ENCODE results near the gene AK9. TPM values are rescaled to one million over a fixed set of nuclear protein-coding genes. Genes with fewer than 3 reads are reported as not detected.
"Not testable (repeated sequence)": the region's sequence is repeated elsewhere in the genome, so short reads cannot be mapped to it uniquely, and the experiment has no call there.

Gene AK9
- total and polyA plus RNA-seq, 11 donors, result 6.6 to 17.0 (median 9.1) TPM

DNA sequence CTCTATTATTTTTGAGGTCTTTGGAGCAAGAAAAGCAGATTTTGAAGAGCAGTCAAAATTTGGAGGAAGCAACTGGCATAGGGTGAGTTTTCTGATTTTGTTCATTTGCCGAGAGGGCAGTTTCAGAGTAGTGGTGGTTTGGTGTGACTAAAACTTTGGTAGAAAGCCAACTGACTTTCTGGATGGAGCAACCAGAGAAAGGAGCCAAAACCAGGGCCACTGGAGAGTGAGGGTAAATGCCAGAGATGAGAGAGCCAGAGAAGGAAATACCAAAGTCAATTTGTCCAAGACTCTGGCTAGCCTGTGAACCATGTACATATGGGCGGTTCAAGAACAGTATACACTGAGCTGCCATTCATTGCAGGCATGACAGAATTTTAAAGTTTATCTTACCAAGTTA is 167.5 kb downstream of the AK9 start:
- ATAC-seq, result no peak
- no peak for DNase-seq
- WGBS, 4 donors, result 68 to 91% (median 81%) methylated on average over 2 of the region's 2 CpGs
- H3K4me1 ChIP-seq, result no peaks in the 10 kb centered on the region
- no peaks in the 10 kb centered on the region for H3K36me3 ChIP-seq
- TF ChIP-seq POLR2A (IDR thresholded peaks at IDR 0.05), result no peak
- TF ChIP-seq, protein P1, sequence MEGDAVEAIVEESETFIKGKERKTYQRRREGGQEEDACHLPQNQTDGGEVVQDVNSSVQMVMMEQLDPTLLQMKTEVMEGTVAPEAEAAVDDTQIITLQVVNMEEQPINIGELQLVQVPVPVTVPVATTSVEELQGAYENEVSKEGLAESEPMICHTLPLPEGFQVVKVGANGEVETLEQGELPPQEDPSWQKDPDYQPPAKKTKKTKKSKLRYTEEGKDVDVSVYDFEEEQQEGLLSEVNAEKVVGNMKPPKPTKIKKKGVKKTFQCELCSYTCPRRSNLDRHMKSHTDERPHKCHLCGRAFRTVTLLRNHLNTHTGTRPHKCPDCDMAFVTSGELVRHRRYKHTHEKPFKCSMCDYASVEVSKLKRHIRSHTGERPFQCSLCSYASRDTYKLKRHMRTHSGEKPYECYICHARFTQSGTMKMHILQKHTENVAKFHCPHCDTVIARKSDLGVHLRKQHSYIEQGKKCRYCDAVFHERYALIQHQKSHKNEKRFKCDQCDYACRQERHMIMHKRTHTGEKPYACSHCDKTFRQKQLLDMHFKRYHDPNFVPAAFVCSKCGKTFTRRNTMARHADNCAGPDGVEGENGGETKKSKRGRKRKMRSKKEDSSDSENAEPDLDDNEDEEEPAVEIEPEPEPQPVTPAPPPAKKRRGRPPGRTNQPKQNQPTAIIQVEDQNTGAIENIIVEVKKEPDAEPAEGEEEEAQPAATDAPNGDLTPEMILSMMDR (IDR thresholded peaks at IDR 0.05), result no peak
- no peak overlapping the region for H3K27ac ChIP-seq
- no peak overlapping the region for H3K4me3 ChIP-seq
- intact Hi-C loops (cut with DNase I), result loop anchor here in 5 of 10 donors (10.0 kb wide), 5 partner anchors 171 to 871 kb away; partner anchors contain the start of genes AK9 (in 1 of the 5) and FIG4 (in 1 of the 5)
- H3K27me3 ChIP-seq, result no peaks in the 10 kb centered on the region
- peaks cover 0 to 14% (median 5%) of the 10 kb centered on the region in 12 donors for H3K9me3 ChIP-seq

DNA sequence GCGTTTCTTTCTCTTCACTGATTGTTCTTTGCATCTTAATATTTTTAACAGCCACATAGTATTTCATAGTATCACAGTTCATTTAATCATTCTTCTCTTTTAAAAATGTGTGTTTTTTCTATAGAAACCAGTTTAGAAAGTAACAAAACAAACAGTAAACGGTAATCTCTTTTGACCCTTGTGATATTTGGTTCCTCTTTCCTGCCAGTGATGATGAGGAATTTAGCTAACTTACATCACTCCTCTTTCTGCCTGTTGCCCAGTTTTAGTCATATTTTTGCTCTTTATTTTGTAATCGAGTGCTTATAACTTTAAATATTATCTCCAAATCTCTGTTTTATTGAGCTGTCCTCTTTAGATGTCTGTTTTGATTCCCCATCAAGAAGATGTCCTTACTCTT is 169.9 kb downstream of the AK9 start:
- Histone ChIP-seq H3K27me3 (no peaks in the 10 kb centered on the region), H3K36me3 (no peaks in the 10 kb centered on the region), H3K9me3 (peaks cover 0 to 14% (median 5%) of the 10 kb centered on the region in 12 donors), H3K4me3 (no peak overlapping the region), H3K27ac (no peak overlapping the region), H3K4me1 (peaks cover 0 to 5% (median 0%) of the 10 kb centered on the region in 12 donors)
- 65 to 87% (median 75%) methylated on average over 3 of the region's 3 CpGs for WGBS, 4 donors
- TF ChIP-seq POLR2A (IDR thresholded peaks at IDR 0.05), result no peak
- TF ChIP-seq, protein P1 (IDR thresholded peaks at IDR 0.05), result no peak
- DNase-seq, result no peak
- ATAC-seq, result no peak
- intact Hi-C loops (cut with DNase I), result loop anchor here in 5 of 10 donors (10.0 kb wide), 5 partner anchors 174 to 874 kb away; partner anchors contain the start of genes AK9 (in 1 of the 5) and FIG4 (in 1 of the 5)

DNA sequence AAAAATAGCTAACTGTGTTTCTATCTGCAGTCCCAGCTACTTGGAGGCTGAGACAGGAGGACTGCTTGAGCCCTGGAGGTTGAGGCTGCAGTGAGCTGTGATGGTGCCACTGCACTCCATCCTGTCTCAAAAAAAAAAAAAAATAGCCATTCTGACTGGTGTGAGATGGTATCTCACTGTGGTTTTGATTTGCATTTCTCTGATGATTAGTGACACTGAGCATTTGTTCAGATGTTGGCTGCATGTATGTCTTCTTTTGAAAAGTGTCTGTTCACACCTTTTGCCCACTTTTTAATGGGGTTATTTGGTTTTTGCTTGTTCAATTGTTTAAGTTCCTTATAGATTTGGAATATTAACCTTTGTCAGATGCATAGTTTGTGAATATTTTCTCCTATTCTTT is 171.4 kb downstream of the AK9 start:
- not testable (repeated sequence) for H3K27me3 ChIP-seq
- intact Hi-C loops (cut with DNase I), result loop anchor here in 5 of 10 donors (10.0 kb wide), 5 partner anchors 175 to 875 kb away; partner anchors contain the start of genes AK9 (in 1 of the 5) and FIG4 (in 1 of the 5)
- peaks cover 0 to 14% (median 5%) of the 10 kb centered on the region in 12 donors for H3K9me3 ChIP-seq

DNA sequence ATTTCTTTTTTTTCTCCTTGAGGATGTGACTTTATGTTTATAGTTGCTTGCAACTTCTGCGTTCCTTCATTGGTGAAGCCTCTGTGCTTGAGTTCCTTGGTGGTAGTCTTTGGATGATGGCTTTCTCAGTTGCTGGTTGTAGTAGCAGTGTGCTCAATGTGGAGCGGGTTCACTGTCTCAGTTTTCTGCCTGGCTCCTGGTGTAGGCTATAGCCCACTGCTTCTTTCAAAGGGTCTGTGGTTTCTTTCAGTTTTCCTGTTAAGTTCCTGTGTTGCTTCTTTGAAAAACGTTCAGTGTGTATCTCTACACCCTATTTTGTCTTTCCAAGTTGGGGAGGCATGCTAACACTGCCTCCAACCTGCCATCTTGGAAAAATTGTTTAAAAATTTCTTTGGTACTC is 174.1 kb downstream of the AK9 start:
- WGBS, 4 donors, result 43 to 78% (median 70%) methylated on average over 2 to 3 of the region's 3 CpGs
- no peak for ATAC-seq
- intact Hi-C loops (cut with DNase I), result no loop called here

More for the DNA sequence above, 171.4 kb downstream of the AK9 start:
- ATAC-seq, H3K36me3 ChIP-seq, H3K27ac ChIP-seq, H3K4me3 ChIP-seq, DNase-seq, H3K4me1 ChIP-seq: not testable (repeated sequence)

More for the DNA sequence above, 174.1 kb downstream of the AK9 start:
- DNase-seq, result no peak
- H3K4me3 ChIP-seq, result no peak overlapping the region
- H3K27ac ChIP-seq, result no peak overlapping the region
- peaks cover 0 to 16% (median 5%) of the 10 kb centered on the region in 12 donors for H3K4me1 ChIP-seq
- peaks cover 0 to 3% (median 0%) of the 10 kb centered on the region in 12 donors for H3K9me3 ChIP-seq
- no peaks in the 10 kb centered on the region for H3K36me3 ChIP-seq
- H3K27me3 ChIP-seq, result no peaks in the 10 kb centered on the region
- no peak for TF ChIP-seq POLR2A (IDR thresholded peaks at IDR 0.05)
- TF ChIP-seq, protein P1 (IDR thresholded peaks at IDR 0.05), result no peak
